ENCODE results near the gene SLC27A1. TPM values are rescaled to one million over a fixed set of nuclear protein-coding genes. Genes with fewer than 3 reads are reported as not detected.
A peak's percentile ranks its signal among the peaks of the same experiment; 100 is the strongest.
"Not testable (repeated sequence)": the region's sequence is repeated elsewhere in the genome, so short reads cannot be mapped to it uniquely, and the experiment has no call there.

Gene SLC27A1
- total RNA-seq, 1 donor from 2014 or later: 22.2 TPM

DNA sequence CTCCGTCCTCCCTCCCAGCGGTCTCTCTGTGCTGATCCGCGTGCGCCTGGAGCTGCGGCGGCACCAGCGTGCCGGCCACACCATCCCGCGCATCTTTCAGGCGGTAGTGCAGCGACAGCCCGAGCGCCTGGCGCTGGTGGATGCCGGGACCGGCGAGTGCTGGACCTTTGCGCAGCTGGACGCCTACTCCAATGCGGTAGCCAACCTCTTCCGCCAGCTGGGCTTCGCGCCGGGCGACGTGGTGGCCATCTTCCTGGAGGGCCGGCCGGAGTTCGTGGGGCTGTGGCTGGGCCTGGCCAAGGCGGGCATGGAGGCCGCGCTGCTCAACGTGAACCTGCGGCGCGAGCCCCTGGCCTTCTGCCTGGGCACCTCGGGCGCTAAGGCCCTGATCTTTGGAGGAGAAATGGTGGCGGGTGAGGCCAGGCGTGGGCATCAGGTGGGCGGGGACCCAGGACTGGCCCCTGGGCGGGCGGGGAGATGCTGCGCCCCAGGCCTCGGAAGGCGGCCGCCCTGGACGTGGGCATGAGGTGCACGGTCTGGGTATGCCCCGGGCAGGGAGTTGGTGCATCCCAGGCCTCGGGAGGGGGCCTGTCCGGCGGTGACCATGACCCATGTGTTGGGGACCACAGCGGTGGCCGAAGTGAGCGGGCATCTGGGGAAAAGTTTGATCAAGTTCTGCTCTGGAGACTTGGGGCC lies 16.4 kb downstream of the SLC27A1 start:
- no peak for DNase-seq (ENCODE audit: low read depth in 2 of 2)

- no peak for DNase-seq (ENCODE audit: low read depth in 2 of 2)
Measured at GRCh38 chr19:17487284-17488121, 17.2 kb downstream of the SLC27A1 start.

DNA sequence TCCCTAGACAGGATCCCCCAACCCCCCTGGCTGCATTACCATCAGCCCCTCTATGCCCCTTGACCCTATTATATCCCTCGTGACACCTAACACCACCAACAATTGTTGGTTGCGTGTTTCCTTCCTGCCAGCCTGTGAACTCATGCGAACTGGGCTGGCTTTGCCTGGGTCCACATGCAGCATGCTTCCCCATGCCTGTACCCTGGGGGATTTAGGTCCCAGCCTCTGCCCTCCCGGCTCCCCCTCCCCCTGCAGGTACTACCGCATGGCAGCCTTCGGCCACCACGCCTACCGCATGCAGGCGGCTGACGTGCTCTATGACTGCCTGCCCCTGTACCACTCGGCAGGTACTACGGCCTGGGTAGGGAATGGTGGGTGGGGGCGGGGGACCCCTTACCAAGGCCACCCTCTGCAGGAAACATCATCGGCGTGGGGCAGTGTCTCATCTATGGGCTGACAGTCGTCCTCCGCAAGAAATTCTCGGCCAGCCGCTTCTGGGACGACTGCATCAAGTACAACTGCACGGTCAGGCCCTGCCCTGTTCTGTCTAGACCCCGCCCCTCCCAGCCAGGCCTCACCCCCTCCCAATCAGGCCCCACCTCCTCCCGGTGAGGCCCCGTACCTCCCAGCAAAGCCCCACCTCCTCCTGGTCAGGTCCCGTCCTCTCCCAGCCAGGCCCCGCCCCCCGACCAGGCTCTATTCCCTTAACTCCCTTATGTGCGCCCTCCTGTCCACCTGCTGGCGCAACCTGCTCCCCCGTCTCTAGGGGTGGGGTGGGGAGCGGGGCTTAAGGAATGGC lies 18.5 kb downstream of the SLC27A1 start:
- peak; percentile 53 to 93 for DNase-seq (ENCODE audit: low read depth in 2 of 2)

GRCh38 chr19:17489392-17490030 lies 19.2 kb downstream of the SLC27A1 start:
- peak; percentile 29 to 64 for DNase-seq (ENCODE audit: low read depth in 2 of 2)

GRCh38 chr19:17490411-17490810 lies 20.1 kb downstream of the SLC27A1 start:
- no peak for DNase-seq (ENCODE audit: low read depth in 2 of 2)

DNA sequence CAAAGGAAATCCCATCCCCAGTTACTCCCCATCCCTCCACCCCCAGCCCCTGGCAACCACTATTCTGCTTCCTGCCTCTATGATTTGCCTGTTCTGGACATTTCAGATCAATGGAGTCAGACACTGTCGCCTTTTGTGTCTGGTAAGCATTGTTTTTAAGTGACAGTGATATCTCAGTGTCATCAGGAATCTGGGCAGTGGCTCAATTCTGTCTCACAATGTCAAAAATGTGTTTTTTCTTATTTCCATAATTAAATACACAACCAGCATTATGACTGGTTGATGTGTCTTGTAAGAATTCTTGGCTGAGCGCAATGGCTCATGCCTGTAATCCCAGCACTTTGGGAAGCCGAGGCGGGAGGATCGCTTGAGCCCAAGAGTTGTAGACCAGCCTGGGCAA lies 21.0 kb downstream of the SLC27A1 start:
- no peak for DNase-seq (ENCODE audit: low read depth in 2 of 2)

- DNase-seq (ENCODE audit: low read depth in 2 of 2): no peak
Measured at GRCh38 chr19:17495639-17496296, 25.4 kb downstream of the SLC27A1 start.

GRCh38 chr19:17496337-17496997 lies 26.1 kb downstream of the SLC27A1 start:
- DNase-seq (ENCODE audit: low read depth in 2 of 2): peak; percentile 78 to 85

DNA sequence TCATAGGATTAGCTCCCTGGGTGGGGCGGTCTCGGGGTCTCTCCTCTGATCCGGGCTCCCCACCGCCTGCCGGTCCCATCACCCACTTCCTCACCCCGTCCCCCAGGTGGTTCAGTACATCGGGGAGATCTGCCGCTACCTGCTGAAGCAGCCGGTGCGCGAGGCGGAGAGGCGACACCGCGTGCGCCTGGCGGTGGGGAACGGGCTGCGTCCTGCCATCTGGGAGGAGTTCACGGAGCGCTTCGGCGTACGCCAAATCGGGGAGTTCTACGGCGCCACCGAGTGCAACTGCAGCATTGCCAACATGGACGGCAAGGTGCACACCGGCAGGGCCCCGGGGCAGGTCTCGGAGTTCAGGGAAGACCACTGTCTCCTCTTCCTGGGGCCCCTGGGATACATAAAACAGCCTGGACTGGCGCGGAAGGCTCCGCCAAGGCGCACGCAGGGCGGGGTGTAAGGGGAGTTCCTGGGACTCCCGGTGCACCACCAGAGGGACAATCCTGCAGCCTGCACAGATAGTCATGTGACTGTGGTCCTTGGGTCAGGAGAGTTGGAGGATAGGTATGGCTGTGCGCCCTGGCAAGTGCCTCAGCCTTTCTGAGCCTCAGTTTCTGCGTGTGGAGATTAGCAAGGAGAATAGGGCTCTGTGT lies 26.9 kb downstream of the SLC27A1 start:
- DNase-seq (ENCODE audit: low read depth in 2 of 2): no peak

GRCh38 chr19:17499025-17499424 lies 28.7 kb downstream of the SLC27A1 start:
- DNase-seq (ENCODE audit: low read depth in 2 of 2): peak in 1 of 2 donors; percentile 29

DNA sequence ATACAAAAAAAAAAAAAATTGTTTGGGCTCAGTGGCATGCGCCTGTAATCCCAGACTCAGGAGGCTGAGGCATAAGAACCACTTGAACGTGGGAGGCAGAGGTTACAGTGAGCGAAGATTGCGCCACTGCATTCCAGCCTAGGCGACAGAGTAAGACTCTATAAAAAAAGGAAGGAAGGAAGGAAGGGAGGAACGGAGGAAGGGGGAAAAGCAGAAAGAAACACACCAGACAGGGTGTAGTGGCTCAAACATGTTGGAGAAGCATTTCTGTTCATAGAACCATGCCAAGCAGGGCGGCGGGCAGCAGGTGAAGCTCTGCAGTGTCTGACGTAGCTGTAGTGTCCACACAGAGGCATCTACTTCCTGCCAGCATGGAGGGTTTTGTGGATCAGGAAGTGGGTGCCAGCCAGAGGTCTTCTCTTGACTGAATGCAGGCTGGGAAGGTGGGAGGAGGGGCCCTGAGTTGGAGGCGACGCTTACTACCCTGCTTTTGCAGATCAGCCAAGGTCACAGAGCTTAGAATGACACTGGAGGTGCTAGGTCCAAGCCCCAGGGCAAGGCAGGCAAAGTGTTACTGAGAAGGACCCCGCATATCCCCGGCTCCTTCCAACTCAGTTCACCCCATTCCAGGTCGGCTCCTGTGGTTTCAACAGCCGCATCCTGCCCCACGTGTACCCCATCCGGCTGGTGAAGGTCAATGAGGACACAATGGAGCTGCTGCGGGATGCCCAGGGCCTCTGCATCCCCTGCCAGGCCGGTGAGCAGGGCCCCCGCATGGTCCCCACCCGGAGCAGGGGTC lies 29.5 kb downstream of the SLC27A1 start:
- peak; percentile 53 to 84 for DNase-seq (ENCODE audit: low read depth in 2 of 2)

DNA sequence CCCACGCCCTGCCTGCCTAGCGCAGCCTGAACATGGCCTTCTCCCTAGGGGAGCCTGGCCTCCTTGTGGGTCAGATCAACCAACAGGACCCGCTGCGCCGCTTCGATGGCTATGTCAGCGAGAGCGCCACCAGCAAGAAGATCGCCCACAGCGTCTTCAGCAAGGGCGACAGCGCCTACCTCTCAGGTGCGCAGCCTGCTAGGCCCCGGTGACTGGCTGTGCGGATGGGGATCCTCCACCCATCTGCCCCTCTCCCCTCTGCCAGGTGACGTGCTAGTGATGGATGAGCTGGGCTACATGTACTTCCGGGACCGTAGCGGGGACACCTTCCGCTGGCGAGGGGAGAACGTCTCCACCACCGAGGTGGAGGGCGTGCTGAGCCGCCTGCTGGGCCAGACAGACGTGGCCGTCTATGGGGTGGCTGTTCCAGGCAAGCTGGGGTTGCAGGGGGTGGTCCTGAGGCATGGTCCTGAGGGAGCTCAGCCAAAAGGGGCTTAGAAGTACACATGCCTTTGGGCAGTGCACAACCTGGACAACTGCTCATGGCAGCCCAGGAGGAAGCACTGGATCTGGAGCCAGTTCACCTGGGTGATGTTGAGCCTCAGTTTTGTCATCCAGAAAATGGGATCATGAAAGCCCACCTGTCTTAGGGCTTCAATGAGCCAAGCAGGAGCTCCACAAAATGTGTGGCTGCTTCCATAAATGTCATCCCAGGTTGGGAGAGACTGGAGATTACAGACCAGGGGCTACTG lies 30.3 kb downstream of the SLC27A1 start:
- DNase-seq (ENCODE audit: low read depth in 2 of 2): no peak

GRCh38 chr19:17503240-17503639 lies 32.9 kb downstream of the SLC27A1 start:
- DNase-seq (ENCODE audit: low read depth in 2 of 2): no peak

DNA sequence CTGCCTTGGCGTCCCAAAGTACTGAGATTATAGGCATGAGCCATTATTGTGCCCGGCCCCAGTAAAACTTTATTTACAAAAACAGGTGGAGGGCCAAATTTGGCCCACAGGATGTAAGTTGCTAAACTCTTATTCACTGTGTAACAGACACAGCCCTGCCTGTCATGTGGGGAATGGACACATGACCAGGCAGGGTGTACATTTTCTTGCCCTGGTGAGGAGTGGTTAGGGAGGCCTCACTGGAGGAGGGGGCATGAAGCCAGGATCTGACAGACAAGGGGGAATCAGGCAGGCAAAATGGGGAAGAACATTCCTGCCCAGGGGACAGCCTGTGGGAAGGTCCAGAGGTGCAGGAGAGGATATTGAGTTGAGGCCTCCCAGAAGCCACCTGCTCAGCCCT lies 33.7 kb downstream of the SLC27A1 start:
- no peak for DNase-seq (ENCODE audit: low read depth in 2 of 2)

- DNase-seq (ENCODE audit: low read depth in 2 of 2): no peak
Measured at GRCh38 chr19:17504456-17504855, 34.1 kb downstream of the SLC27A1 start.

- no peak for DNase-seq (ENCODE audit: low read depth in 2 of 2)
Measured at GRCh38 chr19:17505223-17505622, 34.9 kb downstream of the SLC27A1 start.

- no peak for DNase-seq (ENCODE audit: low read depth in 2 of 2)
Measured at GRCh38 chr19:17506745-17507144, 36.4 kb downstream of the SLC27A1 start.

DNA sequence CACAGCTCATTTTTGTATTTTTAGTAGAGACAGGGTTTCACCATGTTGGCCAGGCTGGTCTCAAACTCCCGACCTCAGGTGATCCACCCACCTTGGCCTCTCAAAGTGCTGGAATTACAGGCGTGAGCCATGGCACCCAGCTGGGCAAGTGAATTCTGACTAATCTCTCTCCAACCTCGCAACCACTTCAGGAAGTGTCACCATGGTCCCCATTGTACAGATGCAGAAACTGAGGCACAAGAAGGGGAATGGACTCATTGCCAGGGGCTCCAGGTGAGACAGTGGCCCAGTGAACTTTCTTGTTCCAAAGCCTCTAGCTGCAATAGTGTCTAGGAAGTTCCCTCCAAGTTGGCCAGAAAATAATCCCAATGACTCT lies 38.2 kb downstream of the SLC27A1 start:
- not testable (repeated sequence) for DNase-seq (ENCODE audit: low read depth in 2 of 2)

Measured in lung microvascular endothelial cell (primary cell).